ENCODE results near the gene FZD7.
A peak's percentile ranks its signal among the peaks of the same experiment; 100 is the strongest.

FZD7 gene

DNA sequence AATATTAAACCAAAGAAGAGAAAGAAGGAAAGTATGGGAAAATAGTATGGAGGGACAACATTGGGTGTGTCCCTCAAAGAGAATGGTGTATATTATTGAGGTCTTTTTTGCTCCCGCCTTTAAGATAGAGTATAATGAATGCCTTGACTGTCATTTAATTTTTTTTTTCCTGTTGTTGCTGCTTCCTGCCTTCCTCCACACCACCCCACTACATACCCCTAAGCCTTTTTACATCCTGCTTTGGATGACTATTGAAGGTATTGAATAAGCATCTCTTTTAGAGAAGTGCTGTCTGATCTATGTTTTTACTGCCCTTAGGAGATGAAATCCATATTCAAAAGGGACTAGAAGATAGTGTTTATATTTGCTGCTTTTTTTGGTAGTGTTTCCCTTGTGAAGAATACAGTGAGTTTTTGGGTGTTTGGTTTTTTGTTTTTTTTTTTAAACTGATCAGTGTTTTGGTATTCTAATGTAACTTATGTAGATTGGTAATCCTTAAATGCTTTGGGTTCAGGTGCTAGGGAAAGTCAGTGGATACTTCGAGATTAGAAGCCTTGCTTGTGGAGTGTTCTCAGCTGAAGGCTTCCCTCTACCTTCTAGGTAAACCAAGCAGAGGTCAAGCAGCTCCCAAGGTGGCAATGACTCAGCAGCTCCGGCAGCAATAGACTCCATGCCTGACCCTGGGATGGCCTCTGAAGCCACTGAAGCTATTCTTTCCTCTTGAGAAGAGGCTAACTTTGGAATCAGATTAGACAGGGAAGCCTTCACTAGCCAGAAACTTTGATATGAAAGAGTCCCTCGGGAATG lies 5.0 kb downstream of the FZD7 start:
- DNase-seq, result no peak

DNA sequence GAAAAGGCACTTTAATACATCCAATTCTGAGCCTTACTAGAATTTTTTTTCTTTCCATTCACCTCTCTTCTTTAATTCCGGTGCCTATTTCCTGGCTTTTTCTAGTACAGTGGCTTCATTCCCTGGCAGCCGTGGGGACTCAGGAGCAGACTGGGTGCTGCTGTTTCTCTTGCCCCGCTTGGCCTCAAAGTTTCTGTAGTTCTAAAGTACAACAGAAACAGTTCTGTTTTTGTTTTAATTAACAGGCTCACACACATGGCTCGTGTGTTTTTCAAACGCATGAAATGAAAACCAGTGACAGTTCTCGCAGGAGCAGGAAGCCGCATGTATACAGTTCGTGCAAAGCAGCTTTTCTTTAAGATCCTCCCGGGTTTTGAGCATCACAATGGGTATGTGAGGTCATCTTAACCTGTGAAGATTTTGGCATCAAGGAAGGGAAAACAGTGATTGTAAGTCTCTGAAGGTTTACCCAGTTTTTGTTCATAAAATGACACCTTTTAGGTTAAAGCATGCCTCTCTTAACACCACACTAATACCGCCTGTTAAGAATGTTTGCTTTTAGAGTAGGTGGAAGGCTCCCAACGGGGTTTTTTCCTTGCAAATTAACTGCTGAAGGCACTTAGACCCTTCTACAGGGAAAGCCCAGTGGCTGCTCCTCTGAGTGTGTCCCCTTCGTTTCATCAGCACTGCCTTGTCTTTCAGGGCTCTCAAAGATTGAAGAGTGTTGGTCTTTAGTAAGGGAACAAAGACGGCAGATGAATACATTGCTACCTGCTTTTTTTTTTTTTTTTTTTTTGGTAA lies 5.8 kb downstream of the FZD7 start:
- DNase-seq, result no peak

GRCh38 chr2:202040079-202040844 lies 6.6 kb downstream of the FZD7 start:
- DNase-seq, result no peak

DNA sequence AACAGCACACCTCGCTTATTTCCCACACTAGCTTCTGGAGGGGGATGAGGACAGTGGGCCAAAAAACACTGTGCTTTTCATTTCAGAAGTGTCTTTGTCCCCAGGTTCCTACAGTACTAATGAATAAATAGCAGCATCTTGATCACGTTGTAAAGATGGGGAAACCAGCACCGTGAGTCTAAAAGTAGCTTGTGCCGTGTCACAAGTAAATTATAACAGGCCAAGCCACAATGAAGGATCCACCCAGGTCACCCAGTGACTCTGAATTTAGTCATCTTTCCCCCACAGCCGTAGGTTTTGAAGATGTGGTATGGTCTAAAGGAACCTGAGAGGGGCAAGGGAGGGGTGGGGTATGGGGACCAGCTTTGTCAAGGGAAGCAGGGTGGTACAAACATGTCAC lies 8.8 kb downstream of the FZD7 start:
- no peak for DNase-seq

DNA sequence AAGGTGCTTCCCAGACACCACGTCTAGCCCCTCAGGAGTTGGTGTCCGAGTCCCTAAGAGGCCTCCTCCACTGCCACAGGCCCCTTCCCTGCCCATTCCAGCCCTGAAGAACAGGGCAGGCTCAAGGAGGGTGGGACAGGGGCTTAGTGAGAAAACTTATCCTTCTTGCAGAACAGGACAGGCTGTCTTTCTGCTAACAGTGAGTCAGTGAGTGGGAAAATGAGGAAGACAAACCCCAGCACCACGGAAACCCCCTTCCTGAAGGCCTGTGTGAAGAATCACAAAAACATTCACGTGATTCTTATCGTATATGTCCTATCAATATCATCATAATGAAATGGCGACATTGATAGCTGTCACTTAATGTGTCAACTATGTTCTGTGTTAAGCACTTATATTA lies 9.8 kb downstream of the FZD7 start:
- peak; percentile 24 for DNase-seq

GRCh38 chr2:202044777-202045176 lies 11.1 kb downstream of the FZD7 start:
- DNase-seq, result no peak

GRCh38 chr2:202046572-202046971 lies 12.9 kb downstream of the FZD7 start:
- DNase-seq, result no peak

- no peak for DNase-seq
Measured at GRCh38 chr2:202049092-202049728, 15.6 kb downstream of the FZD7 start.

DNA sequence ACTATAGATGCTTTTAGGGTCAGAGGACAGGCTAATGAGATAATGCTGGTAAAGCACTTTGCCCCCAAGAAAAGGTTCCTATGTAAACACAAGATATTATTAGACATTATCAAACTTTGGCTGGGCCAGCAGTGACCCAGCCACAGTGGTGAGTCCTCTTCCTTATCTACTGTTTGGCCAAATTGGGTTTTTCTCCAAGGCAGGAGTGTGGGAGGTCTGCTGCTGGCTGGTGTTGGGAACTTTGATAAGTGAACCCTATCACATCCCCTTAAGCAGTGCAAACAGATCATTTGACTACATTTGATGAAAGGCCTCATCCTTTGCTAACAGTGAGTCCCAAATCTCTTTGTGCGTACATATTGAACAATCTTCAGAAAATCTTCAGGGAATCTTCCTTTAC lies 16.2 kb downstream of the FZD7 start:
- peak; percentile 92 for DNase-seq

- no peak for DNase-seq
Measured at GRCh38 chr2:202050652-202051051, 17.0 kb downstream of the FZD7 start.

- DNase-seq, result no peak
Measured at GRCh38 chr2:202051499-202052161, 18.0 kb downstream of the FZD7 start.

GRCh38 chr2:202052235-202052634 lies 18.6 kb downstream of the FZD7 start:
- DNase-seq, result no peak

- DNase-seq, result no peak
Measured at GRCh38 chr2:202054679-202055078, 21.0 kb downstream of the FZD7 start.

- peak; percentile 46 for DNase-seq
Measured at GRCh38 chr2:202056611-202057010, 23.0 kb downstream of the FZD7 start.

- DNase-seq, result peak; percentile 9
Measured at GRCh38 chr2:202060218-202060617, 26.6 kb downstream of the FZD7 start.

DNA sequence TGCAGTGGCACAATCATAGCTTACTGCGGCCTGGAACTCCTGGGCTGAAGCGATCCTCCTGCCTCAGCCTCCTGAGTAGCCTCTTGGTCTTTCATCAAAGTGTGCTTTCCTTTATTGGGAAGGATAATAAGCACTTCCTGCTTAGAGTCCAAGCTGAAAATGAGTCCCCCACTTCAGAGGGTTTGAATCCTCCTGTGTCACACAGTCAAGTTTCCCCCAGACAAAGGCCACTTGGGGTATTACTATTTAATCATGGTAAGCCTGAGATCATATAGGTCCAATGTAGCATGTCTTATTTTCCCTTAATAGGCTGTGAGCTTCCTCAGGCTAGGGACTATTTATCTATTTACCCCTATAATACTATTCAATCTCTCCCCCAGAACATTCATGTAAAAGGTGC lies 28.0 kb downstream of the FZD7 start:
- DNase-seq, result no peak

DNA sequence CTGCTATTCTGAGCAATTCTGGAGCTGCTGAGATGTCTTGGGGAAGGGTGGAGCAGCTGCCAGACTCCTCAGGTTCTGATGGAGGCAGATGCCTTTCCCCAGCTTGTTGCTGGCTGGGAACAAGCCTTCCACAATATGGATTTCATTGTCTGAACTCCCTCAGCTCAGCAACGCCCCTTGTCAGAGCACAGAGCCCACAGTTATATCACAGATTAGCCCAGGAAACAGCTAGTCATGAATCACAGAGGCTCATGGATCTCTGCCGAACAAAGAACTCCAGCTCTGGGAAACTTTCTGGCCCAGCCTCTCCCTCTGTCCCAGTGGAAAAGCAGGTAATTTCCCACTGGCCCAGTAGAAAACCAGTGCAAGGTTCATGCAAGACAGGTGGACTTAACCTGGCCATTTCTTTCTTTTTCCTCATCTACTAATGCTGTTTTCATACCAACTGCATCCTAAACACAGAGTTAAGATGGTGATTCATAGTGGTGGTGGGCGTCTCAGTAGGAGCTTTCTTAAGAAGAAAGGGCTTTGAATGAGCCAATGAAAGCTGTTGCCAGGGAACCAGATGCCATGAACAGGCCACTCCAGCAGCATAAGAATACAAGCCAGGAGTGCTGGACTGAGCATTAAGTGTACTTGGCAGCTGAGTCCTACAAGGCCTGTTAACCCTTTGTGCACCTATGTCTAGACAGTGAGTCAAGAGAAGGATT lies 30.7 kb downstream of the FZD7 start:
- DNase-seq, result no peak

GRCh38 chr2:202064881-202065230 lies 31.2 kb downstream of the FZD7 start:
- peak; percentile 20 for DNase-seq

GRCh38 chr2:202065876-202066275 lies 32.2 kb downstream of the FZD7 start:
- DNase-seq, result no peak

DNA sequence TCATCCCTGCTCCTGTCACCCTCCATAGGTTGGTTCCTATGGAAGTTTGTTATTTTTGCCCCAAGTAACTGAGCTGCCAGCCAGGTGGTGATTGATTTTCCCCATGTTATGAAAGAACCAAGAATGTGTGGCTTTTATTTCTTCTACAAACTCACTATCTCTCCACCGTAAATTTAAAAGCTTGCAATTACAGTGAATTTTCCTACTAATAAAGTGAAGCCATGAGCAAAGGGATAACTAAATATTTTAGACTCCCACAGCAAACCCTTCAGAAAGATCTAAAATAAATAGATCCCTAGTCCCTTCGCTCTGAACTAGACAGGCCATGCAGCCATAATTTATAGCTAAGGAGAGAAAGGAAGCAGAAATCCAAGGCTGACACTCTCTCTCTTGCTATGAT lies 33.2 kb downstream of the FZD7 start:
- DNase-seq, result no peak

GRCh38 chr2:202067589-202067988 lies 33.9 kb downstream of the FZD7 start:
- DNase-seq, result no peak
